ENCODE data around the gene TOR3A.

The TOR3A gene

DNA sequence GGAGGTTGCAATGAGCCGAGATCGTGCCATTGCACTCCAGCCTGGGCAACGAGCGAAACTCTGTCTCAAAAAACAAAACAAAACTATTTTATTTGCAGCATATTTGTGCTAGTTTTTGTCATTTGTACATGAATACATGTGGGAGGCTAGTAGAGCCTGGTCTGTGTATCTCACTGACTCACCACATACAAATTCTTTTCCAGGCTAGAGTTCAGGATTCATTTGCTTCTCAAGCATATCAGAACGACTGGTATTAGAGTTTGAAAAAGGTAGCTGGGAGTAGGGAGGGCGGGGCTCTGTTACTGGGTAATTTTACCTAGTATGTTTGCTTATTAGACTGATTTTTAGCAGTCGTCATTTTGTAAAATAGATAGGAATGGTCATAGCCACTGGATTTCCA is 4.5 kb upstream of the TOR3A start:
- DNase-seq, result no peak

DNA sequence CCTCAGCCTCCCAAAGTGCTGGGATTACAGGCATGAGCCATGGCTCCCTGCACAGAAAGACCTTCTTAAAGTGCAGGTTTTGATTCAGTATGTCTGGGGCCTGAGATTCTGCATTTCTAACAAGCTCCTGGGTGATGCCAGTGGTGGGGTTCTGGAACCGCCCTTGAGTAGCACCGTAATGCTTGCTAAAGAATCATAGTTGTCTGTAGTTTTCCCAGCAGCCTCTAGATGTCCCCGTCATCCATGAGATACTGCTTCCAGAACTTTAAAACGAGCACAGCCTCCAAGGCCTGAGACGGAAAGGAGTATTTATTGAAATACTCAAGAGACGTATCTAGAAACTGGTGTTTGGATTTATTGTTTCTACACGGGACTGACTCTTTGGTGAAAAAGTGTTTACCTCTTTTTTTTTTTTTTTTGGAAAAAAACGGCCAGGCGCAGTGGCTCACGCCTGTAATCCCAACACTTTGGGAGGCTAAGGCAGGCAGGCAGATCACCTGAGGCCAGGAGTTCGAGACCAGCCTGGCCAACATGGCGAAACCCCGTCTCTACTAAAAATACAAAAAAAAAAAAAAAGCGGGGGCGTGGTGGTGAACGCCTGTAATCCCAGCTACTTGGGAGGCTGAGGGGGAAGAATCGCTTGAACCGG is 2.6 kb upstream of the TOR3A start:
- peak; percentile 60 for DNase-seq

- DNase-seq, result no peak
Measured at GRCh38 chr1:179080866-179081686, 794 bp upstream of the TOR3A start.

- DNase-seq, result peak; percentile 59
Measured at GRCh38 chr1:179082333-179082998, 596 bp downstream of the TOR3A start.

DNA sequence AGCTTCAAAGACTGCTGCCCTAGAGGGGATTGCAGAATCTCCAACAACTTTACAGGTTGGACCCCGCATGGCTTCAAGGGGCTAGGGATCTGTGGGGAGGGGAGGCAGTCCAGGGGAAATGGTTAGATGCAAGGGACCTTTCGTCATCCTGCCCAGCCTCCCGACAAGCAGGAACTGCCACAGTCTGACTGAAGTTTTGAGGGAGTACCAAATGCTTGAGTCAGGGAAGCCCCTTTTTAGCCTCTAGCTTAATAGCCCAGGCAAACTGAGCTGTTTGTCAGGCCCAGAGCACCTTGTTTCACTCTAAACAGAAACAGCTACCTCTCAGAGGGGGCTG is 1.1 kb downstream of the TOR3A start:
- no peak for DNase-seq

- no peak for DNase-seq
Measured at GRCh38 chr1:179083533-179083932, 1.7 kb downstream of the TOR3A start.

DNA sequence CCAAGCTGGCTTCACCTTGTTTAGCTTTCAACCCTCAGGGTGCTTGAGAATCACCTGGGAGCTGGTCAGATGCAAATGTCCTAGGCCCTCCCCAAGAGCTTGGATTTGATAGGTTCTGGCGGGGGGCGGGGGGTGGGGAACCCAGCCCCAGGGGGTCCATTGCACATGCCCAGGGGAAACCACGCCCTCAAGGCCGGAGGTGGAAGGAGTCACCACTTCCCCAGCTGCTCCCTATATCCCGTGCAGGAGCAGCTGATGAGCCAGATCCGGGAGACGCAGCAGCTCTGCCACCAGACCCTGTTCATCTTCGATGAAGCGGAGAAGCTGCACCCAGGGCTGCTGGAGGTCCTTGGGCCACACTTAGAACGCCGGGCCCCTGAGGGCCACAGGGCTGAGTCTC is 5.8 kb downstream of the TOR3A start:
- DNase-seq, result peak; percentile 34

DNA sequence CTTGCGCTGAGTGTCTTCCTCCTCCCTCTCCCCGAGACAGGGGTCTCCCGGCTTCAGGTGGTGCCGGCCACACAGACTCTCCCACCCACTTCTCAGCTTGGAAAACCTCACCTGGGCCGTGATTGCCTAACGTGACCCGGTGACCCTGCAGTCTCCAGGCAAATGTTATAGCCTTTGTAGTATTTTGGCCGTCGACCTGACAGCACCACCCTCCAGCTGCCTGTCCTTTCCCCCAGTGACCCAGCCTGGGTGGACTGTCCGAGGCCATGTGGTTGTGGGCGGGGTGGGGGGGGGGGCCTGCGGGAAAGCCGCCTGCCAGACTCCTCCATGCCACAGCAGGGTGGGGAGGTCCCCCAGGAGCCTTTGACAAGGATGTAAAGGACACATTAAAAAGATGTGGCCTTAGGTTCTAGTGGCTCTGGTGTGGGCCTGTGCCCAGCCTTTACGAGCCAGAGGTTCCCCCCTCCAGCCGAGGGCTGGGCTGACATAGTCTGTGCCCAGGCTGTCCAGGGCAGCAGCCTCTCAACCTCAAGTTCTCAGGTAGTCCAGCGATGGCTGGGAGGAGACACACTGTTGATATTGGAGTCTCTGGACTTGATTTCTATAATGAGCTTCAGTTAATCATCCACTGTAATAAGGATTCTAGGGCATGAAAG is 8.1 kb downstream of the TOR3A start:
- DNase-seq, result no peak

DNA sequence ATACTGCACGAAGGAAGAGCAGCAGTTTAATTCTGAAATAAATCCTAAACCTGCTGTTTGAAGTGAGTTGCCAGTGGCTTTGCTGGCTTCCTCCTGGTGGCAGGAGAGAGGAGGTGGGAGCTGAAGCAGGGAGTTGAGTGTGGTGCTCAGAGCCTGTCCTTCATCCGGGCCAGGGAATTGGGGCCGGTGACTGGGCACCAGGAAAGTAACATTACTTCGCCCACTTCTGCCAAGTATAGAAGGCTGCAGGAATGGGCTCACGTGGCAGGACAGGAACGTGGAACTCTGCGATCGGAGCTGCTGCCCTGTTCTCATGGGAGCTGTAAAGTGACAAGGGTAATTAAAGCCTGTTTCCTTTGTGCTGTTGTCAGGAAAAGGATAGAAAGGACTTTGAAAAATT is 8.7 kb downstream of the TOR3A start:
- DNase-seq, result no peak

GRCh38 chr1:179090923-179091322 is 9.1 kb downstream of the TOR3A start:
- DNase-seq, result no peak

- no peak for DNase-seq
Measured at GRCh38 chr1:179091691-179092165, 9.9 kb downstream of the TOR3A start.

GRCh38 chr1:179092896-179093461 is 11.1 kb downstream of the TOR3A start:
- no peak for DNase-seq

- no peak for DNase-seq
Measured at GRCh38 chr1:179094818-179095217, 12.9 kb downstream of the TOR3A start.

DNA sequence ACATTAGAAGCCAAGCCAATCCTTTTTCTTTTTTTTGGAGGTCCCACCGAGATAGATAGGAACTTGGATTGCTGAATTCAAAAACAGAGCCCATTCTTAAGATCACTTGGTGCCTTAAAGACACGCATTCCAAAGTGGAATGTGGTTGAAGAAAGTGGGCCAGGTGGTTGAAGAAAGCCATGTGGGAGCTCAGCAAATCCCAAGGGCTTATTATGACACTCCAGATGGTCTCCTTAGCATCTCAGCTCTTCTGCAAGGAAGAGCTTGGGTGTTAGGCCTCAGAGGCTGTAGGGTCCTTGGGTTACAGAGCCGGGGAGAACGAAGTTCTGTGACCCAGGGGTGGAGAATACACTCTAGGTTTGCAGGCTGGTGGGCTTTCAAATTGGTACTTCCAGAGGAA is 13.5 kb downstream of the TOR3A start:
- no peak for DNase-seq

DNA sequence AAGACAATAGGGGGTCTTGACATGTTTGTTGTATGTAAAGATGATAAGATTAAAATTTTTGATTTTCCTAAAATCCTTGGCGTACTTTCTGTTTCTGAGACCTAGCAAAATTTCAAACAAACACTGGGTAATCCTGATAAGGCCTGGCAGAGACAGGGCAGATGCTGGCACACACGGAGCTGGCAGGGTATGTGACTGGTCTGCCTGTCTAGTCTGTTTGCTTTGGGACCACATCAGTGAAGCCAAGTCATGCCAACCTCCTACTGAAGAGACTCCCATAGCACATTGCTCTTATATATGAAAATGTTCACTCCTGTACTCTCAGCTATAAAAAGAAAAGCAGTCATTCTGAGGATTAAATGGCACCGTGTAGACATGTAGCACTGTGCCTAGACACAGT is 14.1 kb downstream of the TOR3A start:
- no peak for DNase-seq

DNA sequence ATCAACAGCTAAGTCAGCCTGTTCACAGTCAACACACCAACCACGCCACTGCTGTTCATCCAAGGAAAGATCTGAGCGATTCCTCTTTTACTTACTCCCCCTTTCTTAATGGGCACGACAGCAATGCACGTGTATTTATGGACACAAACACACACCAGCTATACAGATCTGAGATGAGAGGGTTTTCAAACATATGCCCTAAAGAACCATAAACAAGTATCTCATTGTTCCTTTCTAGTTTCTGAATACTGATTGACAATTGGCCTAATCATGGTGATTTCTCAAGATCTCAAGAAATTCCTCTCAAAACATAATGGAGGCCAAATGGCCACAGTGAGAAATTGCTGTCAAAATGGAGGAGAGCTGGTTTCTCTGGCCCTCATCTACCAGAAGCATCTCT is 18.0 kb downstream of the TOR3A start:
- no peak for DNase-seq

DNA sequence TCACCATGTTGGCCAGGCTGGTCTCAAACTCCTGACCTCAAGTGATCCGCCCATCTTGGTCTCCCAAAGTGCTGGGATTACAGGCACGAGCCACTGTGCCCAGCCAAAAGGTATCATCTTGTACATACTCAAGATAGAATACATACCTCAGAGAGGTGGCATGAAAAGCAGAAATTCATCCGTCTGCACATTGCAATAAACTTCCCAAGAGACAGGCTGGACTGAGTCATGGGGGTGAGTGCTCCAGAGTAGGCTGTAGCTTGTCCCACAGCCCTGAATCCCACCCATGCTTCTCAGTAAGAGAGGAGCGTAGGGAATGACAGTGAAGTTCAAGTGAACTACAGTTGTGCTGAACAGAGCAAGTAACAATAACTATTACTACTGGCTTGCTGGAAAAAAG is 19.7 kb downstream of the TOR3A start:
- no peak for DNase-seq

- DNase-seq, result no peak
Measured at GRCh38 chr1:179103999-179104398, 22.1 kb downstream of the TOR3A start.

DNA sequence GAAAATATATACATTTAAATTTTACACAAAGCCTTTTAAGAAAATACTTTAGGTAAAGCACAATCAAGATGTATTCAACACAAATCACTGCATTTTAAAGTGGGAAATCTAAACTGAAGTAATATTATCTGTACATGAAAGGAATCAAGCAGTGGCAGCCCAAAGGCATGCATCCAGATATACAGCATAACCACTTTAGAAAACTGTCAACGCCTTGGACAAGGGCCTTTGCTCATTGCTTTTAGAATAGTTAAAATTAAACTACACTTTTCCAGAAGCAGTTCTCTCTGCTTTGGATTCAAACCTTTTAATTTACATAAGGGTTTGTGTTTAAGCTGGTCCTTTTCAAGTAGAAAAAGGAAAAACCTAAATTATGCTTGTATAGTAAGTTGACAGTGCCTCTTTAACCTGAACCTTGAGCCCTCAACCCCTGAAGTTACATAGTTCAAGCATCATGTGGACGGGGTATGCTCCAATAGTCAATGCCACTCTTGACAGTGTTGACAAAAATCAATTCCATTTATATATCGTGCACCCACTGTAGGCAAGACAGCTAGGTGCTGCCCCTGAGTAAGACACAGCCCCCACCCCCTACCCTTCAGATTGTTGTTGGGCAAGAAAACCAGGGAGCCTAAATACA is 22.9 kb downstream of the TOR3A start:
- DNase-seq, result no peak

DNA sequence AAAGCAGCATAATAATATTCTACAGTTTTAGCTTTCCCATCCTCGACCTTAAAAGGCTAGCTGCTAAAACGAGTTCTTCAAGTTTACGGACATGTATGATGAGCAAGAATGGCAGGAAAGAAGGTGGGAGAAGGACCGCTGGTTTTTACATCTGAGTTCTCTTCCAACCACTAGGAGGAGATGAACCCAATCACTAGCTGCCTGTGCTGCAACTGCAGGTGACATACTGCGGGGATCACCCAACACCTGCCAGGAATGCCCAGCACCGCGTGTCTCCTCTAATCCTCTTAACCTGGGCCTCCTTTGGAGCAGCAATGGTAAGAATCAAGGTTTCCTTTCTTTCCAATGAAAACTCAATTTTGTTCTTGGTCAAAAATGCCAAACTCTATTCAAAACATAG is 23.5 kb downstream of the TOR3A start:
- peak; percentile 49 for DNase-seq

DNA sequence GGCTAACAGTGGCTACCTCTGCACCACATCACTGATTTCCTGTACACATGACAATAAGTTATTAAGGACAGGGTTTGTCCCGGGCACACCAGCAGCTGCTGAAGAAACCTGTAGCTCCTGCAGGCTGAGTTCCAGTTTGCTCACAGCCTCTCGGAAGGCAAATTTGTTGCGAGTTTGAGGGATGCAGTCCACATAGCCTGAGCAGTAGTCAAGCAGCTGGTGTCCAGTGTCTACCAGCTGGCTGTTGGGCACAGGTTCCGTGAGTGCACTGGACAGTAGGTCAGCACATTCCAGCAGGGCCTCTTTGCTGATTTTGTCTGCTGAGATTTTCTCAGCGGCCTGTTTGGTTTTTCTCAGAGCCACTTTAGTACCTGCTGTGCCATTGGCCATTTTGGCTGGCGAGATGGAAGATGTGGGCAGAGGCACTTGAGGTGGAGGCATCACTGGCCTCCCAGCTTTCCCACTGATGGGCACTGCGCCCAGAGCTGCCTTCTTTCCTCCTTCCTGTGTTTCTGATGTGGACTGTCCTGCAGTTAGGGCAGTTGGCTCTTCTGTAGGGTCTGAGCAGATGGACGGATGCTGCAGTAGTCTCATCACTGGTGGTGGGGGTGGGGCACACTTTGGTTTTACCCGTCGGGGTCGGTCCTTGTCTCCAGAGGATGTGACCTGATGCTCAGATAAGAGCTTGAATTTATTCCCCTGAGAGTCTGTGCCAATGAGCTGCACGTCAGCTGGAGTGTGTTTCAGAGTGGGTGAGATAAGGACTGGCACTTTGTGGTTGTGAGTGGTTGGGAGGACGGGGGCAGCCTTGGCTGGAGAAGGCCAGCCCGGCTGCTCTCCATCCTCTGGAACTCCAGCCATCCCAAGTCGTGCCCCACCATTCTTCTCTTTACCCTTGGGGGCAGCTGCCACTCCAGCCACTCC is 26.1 kb downstream of the TOR3A start:
- DNase-seq, result no peak

- no peak for DNase-seq
Measured at GRCh38 chr1:179108644-179109043, 26.8 kb downstream of the TOR3A start.
